Erythroblast (primary cell): ENCODE measurements around the gene TTLL5.

Source experiments
- GATA1 ChIP-seq: IDR thresholded peaks from 2 replicates; pipeline ENCODE4 v1.6.1; 2011; ENCODE audit warnings: low read depth, mild to moderate bottlenecking, control low read depth, low read length, moderate library complexity
- POLR2A ChIP-seq: IDR thresholded peaks from 2 replicates; pipeline ENCODE4 v1.6.1; 2011; ENCODE audit warnings: mild to moderate bottlenecking, low read length

- TF ChIP-seq POLR2A, result no peak
- no peak for TF ChIP-seq GATA1
These were observed 34.2 kb upstream of the TTLL5 start for GRCh38 chr14:75626863-75627262.
